ENCODE data around the gene CACNA1S.
A peak's percentile ranks its signal among the peaks of the same experiment; 100 is the strongest.

The CACNA1S gene

GRCh38 chr1:201022820-201023516, 89.3 kb downstream of the CACNA1S start:
- peak overlapping the region; percentile 54 for H3K4me3 ChIP-seq (ENCODE audit: low read length)
- DNase-seq (ENCODE audit: low read depth): no peak
- TF ChIP-seq CTCF (conservative IDR thresholded peaks at IDR 0.05; ENCODE audit: low read depth, low read length): peak; percentile 15

DNA sequence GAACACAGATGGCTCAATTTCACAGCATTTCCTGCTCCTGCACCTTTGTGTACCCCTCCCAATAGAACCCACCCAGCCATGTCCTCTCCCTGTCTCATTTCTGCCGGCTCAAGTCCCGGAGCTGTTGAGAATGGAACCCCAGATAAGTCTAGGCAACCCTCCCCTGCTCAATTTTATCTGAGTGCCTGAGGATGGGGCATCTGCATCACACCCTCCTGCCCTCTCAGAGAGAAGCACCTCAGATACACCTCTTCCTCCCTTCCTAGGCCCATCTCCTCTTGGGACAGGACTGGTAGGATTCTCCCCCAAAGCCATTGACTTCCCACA, 89.8 kb downstream of the CACNA1S start:
- no peak for TF ChIP-seq CTCF (conservative IDR thresholded peaks at IDR 0.05; ENCODE audit: low read depth, low read length)
- no peak for DNase-seq (ENCODE audit: low read depth)
- H3K4me3 ChIP-seq (ENCODE audit: low read length): peak overlapping the region; percentile 54

GRCh38 chr1:201021630-201022492, 90.4 kb downstream of the CACNA1S start:
- no peak for TF ChIP-seq CTCF (conservative IDR thresholded peaks at IDR 0.05; ENCODE audit: low read depth, low read length)
- no peak for DNase-seq (ENCODE audit: low read depth)
- H3K4me3 ChIP-seq (ENCODE audit: low read length): peak overlapping the region; percentile 54

GRCh38 chr1:201020721-201021629, 91.3 kb downstream of the CACNA1S start:
- peak overlapping the region; percentile 11 for H3K4me3 ChIP-seq (ENCODE audit: low read length)
- peak; percentile 63 for TF ChIP-seq CTCF (conservative IDR thresholded peaks at IDR 0.05; ENCODE audit: low read depth, low read length)

DNA sequence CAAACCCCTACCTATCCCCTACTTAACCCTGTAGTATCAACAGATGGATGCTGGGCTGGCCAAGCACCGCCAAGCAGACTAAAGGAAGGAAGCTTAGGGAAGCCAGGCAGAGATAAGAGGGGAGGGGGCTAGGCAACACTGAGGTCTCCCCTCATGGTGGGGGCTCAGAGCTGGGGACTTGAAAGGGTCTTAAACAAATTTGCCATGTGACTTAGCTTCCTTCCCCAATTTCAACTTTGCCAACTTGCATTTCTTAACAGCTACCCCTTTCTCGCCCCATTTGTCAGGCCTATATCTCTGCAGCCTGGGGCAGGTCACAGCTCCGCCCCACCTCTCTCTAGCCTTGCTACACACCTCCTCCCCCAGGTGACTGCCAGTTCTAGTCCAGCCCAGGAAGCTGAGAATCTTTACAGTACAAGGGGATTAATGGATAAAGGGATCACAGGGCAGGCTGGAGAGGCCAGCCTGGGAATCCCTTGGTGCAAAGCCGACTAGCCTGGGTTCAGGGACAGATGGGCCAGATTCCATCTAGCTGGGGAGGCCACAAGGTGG, 92.1 kb downstream of the CACNA1S start:
- no peak for TF ChIP-seq CTCF (conservative IDR thresholded peaks at IDR 0.05; ENCODE audit: low read depth, low read length)
- no peak for DNase-seq (ENCODE audit: low read depth)
- no peak overlapping the region for H3K4me3 ChIP-seq (ENCODE audit: low read length)

More at GRCh38 chr1:201020721-201021629, 91.3 kb downstream of the CACNA1S start:
- DNase-seq (ENCODE audit: low read depth): no peak

DNA sequence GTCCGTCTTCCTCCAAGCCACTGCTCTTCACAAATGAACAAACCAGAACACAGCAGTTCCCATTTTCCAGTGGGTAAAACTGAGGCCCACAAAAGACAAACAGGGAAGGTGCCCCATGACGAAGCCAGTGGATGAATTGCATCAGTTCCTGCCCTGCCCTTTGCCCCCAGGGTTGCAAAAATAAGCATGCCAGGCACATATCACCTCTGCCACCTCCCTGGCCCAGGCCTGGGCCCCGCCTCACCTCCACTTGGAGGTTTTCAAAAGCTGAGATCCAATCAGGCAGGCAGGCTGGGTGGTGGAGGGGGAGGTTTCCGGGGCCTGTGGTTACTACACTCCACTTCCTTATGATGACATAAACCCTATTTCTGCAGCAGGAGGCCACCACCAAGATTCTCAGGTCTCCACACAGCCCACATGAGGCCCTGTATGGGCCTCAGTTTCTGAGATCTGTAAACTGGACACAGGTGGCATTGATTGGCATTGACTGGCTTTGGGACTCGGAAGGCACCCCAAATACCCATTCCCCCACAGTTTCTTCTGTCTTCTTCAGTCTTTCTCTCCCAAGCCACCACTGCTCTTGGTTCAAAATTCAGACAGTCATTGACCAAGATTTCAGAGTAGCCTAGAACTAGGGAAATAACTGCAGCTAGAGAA, 92.8 kb downstream of the CACNA1S start:
- no peak for DNase-seq (ENCODE audit: low read depth)
- no peak overlapping the region for H3K4me3 ChIP-seq (ENCODE audit: low read length)
- no peak for TF ChIP-seq CTCF (conservative IDR thresholded peaks at IDR 0.05; ENCODE audit: low read depth, low read length)
